GM21423 (cell line): ENCODE measurements around the gene TIAM2.

Experiments used
- ATAC-seq: cut with Tn5 transposase; IDR thresholded peaks from one replicate; pipeline ENCODE4 v1.9.1; 2021; ENCODE audit warnings: mild to moderate bottlenecking, moderate library complexity; ENCODE audit not compliant: unreplicated experiment

Gene TIAM2

GRCh38 chr6:155055729-155056128, 60.6 kb downstream of the TIAM2 start:
- no peak for ATAC-seq

- no peak for ATAC-seq
Observed at GRCh38 chr6:155056756-155057155, 61.6 kb downstream of the TIAM2 start.

GRCh38 chr6:155061381-155061780, 66.3 kb downstream of the TIAM2 start:
- ATAC-seq = no peak

- ATAC-seq = no peak
Observed at GRCh38 chr6:155062866-155063341, 67.8 kb downstream of the TIAM2 start.

- no peak for ATAC-seq
Observed at GRCh38 chr6:155064303-155064702, 69.2 kb downstream of the TIAM2 start.

- no peak for ATAC-seq
Observed at GRCh38 chr6:155066361-155066760, 71.2 kb downstream of the TIAM2 start.

- no peak for ATAC-seq
Observed at GRCh38 chr6:155066921-155067680, 72.0 kb downstream of the TIAM2 start.

- no peak for ATAC-seq
Observed at GRCh38 chr6:155067956-155068615, 73.0 kb downstream of the TIAM2 start.

GRCh38 chr6:155069543-155069942, 74.4 kb downstream of the TIAM2 start:
- no peak for ATAC-seq

GRCh38 chr6:155075930-155076695, 81.0 kb downstream of the TIAM2 start:
- no peak for ATAC-seq

GRCh38 chr6:155077331-155077730, 82.2 kb downstream of the TIAM2 start:
- ATAC-seq = no peak

- ATAC-seq = no peak
Observed at GRCh38 chr6:155077784-155078183, 82.7 kb downstream of the TIAM2 start.

GRCh38 chr6:155078331-155078745, 83.2 kb downstream of the TIAM2 start:
- ATAC-seq = no peak

- ATAC-seq = peak; percentile 75
Observed at GRCh38 chr6:155079985-155080452, 84.9 kb downstream of the TIAM2 start.

GRCh38 chr6:155080881-155081845, 86.0 kb downstream of the TIAM2 start:
- ATAC-seq = no peak

GRCh38 chr6:155084431-155085123, 89.5 kb downstream of the TIAM2 start:
- ATAC-seq = no peak

- no peak for ATAC-seq
Observed at GRCh38 chr6:155085582-155086257, 90.6 kb downstream of the TIAM2 start.

GRCh38 chr6:155088856-155089255, 93.7 kb downstream of the TIAM2 start:
- ATAC-seq = peak; percentile 49

- no peak for ATAC-seq
Observed at GRCh38 chr6:155089746-155090145, 94.6 kb downstream of the TIAM2 start.
